Ovary (tissue), 9 donors: Measurements from ENCODE around the gene KCTD20. TPM values are rescaled to one million over a fixed set of nuclear protein-coding genes. Genes with fewer than 3 reads are reported as not detected.

Experiments used
- DNase-seq, 5 donors: peaks; one replicate each; pipeline ENCODE4 v3.0.0-alpha.2; 2019 to 2020
- H3K27ac ChIP-seq, 2 donors: fragments of 200-600 bp; one replicate each; pipeline versions ENCODE4 v1.5.1 to v1.8.0; 2019 to 2022
- H3K27me3 ChIP-seq: fragments of 200-600 bp; one replicate; pipeline ENCODE4 v1.8.0; 2022
- H3K36me3 ChIP-seq: fragments of 200-600 bp; sonication (generic); one replicate; pipeline ENCODE4 v1.5.1; 2019
- H3K4me1 ChIP-seq: one replicate; pipeline ENCODE4 v1.8.1; 2013; ENCODE audit warnings: mild to moderate bottlenecking, moderate library complexity; ENCODE audit not compliant: insufficient read depth
- H3K4me3 ChIP-seq: fragments of 200-600 bp; sonication (generic); one replicate; pipeline ENCODE4 v1.5.1; 2017
- H3K9me3 ChIP-seq, 2 donors: fragments of 200-600 bp in 1 of 2; sonication (generic) in 1 of 2; one replicate each; pipeline versions ENCODE4 v1.5.1 to v1.8.1; 2013 to 2019; ENCODE audit warnings: mild to moderate bottlenecking in 1 of 2, moderate library complexity in 1 of 2
- EP300 ChIP-seq: sonication (generic); formaldehyde crosslinking; IDR thresholded peaks from one replicate; pipeline ENCODE4 v1.6.1; 2017; ENCODE audit warnings: antibody characterized with exemption
- POLR2A ChIP-seq: fragments of 450-650 bp; IDR thresholded peaks from one replicate; pipeline ENCODE4 v1.6.1; 2017; ENCODE audit warnings: antibody characterized with exemption, mild to moderate bottlenecking, moderate library complexity
- WGBS, 3 donors: extraction: QIAGEN DNeasy Blood & Tissue Kit in 1 of 3; methylation state at CpG; one replicate each; pipeline versions ENCODE4 v1.1.5 to v1.1.7; 2013 to 2017; 5-methylcytosine and 5-hydroxymethylcytosine counted together
- intact Hi-C, 4 donors: fragments of 100-400 bp; cut with DNase I; formaldehyde crosslinking; loops; one replicate each; pipeline versions ENCODE4 v1.11.0 to v1.15.1; 2022 to 2023
- polyA plus RNA-seq, 2 donors: library from polyadenylated mRNA; stranded (reverse); fragments of 200-250 nt in 1 of 2; fragments of 350-450 nt in 1 of 2; fragmentation: Illumina TruSeq in 1 of 2; extraction: RNeasy Lipid Tissue Mini Kit (QIAGEN cat#74804) in 1 of 2; gene quantifications; one replicate each; pipeline ENCODE4 v1.2.3, GENCODE V29; 2013 to 2014
- total RNA-seq, 7 donors: library from RNA; depleted of rRNA in 2 of 7; stranded (reverse); fragments of >200 nt in 2 of 7; fragmentation: NEBNext Ultra II Directional in 3 of 7; extraction: Animal tissue kit (Norgen Biotek cat#: 25700) in 3 of 7; gene quantifications; one replicate each; pipeline versions ENCODE4 v1.1.0 to v1.2.4, GENCODE V29; 2016 to 2023
- TF ChIP-seq, protein P1 (sequence below), 3 donors: fragments of 450-650 bp in 2 of 3; fragments of 200-600 bp in 1 of 3; IDR thresholded peaks; one replicate each; pipeline versions ENCODE4 v1.5.1 to v1.8.0; 2016 to 2022; ENCODE audit warnings: antibody characterized with exemption in 3 of 3, mild to moderate bottlenecking in 1 of 3
- donor health status: DM: no; HTN: no; CAD: no; lungs with moderate emphysema.
- donor health status: DM: no; HTN: no; CAD: no.
- donor health status: Bipolar disorder and iron deficiency.
- donor health status: DM: yes; HTN: yes; CAD: no.
- donor health status: DM: no; HTN: no; CAD: no.
- donor health status: DM: yes; HTN: yes; CAD: no.

Gene KCTD20
- total and polyA plus RNA-seq, 9 donors: 21.7 to 73.7 (median 46.2) TPM

DNA sequence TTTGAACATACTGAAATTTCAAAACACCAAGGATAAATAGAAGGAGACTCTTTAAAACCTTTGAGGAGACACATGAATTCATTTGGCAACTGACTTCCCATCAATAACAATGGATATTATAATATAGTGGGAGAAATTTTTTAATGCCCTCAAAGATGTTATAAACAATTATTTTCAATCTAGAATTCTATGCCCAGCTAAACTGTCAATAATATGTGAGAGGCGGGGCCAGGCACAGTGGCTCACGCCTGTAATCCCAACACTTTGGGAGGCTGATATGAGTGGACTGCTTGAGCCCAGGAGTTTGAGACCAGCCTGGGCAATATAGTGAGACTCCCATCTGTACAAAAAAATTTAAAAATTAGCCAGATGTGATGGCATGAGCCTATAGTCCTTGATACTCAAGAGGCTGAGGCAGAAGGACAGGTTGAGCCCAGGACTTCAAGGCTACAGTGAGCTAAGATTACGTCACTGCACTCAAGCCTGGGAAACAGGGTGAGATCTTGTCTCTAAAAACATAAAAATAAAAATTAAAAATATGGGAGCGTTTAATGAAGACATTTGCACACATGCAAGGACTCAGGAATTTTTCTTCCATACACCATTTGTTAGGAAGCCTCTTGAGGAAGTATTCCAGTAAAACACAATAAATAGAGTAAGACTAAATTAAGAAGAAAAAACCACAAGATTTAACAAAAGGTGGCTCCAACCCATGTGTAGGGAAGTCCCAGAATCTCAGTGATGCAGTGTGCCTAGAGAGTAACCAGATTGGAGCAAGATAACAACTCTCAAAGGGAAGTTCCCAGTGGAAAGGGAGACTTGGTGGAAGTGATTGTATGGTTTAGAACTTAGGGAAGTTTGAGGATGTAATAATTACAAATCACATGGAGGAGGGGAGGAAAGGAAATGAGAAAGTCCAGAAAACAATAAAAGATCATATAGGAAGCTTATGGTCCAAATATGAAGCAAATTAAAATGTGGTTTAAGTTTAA lies 29.0 kb upstream of the KCTD20 start:
- H3K36me3 ChIP-seq: no peaks in the 10 kb centered on the region
- H3K9me3 ChIP-seq: no peaks in the 10 kb centered on the region
- intact Hi-C loops: no loop called here
- TF ChIP-seq, protein P1, sequence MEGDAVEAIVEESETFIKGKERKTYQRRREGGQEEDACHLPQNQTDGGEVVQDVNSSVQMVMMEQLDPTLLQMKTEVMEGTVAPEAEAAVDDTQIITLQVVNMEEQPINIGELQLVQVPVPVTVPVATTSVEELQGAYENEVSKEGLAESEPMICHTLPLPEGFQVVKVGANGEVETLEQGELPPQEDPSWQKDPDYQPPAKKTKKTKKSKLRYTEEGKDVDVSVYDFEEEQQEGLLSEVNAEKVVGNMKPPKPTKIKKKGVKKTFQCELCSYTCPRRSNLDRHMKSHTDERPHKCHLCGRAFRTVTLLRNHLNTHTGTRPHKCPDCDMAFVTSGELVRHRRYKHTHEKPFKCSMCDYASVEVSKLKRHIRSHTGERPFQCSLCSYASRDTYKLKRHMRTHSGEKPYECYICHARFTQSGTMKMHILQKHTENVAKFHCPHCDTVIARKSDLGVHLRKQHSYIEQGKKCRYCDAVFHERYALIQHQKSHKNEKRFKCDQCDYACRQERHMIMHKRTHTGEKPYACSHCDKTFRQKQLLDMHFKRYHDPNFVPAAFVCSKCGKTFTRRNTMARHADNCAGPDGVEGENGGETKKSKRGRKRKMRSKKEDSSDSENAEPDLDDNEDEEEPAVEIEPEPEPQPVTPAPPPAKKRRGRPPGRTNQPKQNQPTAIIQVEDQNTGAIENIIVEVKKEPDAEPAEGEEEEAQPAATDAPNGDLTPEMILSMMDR (IDR thresholded peaks at IDR 0.05): no peak
- TF ChIP-seq POLR2A: no peak
- no peak for TF ChIP-seq EP300
- H3K27me3 ChIP-seq: no peaks in the 10 kb centered on the region
- no peak overlapping the region for H3K4me3 ChIP-seq
- WGBS, 3 donors: 80 to 92% (median 91%) methylated on average over 4 of the region's 4 CpGs
- no peak for DNase-seq
- no peak overlapping the region for H3K27ac ChIP-seq
- H3K4me1 ChIP-seq: no peaks in the 10 kb centered on the region

DNA sequence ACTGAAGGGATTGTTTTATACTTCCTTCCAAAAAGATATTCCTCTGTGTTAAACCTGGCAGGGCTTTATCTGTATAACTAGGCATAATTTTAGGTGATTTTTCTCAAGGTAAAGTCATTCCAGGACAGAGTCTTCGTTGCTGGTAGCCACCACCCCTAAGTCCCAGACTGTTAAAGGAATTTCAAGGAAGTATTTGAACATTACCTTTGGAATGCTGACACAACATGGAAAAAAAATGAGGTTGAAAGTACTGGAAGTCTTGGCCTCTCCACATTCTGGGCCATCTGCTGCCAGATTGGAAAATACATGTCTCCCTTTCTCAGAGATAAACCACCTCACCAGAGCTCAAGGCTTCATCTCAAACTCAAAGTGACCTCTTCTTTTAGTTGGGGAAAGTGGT lies 28.3 kb upstream of the KCTD20 start:
- DNase-seq: no peak
- Histone ChIP-seq H3K36me3 (no peaks in the 10 kb centered on the region), H3K4me3 (no peak overlapping the region), H3K27me3 (no peaks in the 10 kb centered on the region), H3K27ac (no peak overlapping the region), H3K9me3 (no peaks in the 10 kb centered on the region), H3K4me1 (no peaks in the 10 kb centered on the region)
- 13 to 24% (median 22%) methylated on average over 1 of the region's 1 CpG for WGBS, 3 donors
- intact Hi-C loops: no loop called here
- TF ChIP-seq EP300: no peak
- TF ChIP-seq POLR2A: no peak
- TF ChIP-seq, protein P1 (IDR thresholded peaks at IDR 0.05): no peak

DNA sequence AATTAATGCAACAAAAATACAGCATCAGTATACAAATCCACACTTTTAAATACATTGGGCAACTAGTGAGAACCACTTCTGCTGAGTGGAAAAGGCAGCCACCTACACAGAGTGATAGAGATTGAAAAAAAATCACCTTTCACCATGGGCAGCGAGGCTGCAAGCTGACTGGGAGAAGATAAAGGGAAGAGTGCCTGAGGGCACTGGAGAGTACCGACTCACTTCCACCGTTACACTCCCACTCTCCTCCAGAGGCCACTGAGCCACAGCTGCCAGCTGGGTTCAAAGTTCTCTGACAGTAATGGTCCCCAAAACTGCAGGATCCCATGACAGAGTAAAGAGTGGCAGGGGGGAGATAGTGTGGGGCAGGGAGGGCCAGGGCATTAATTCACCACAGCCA lies 24.2 kb upstream of the KCTD20 start:
- H3K9me3 ChIP-seq: no peaks in the 10 kb centered on the region
- no peaks in the 10 kb centered on the region for H3K4me1 ChIP-seq
- no peak overlapping the region for H3K27ac ChIP-seq
- no peaks in the 10 kb centered on the region for H3K36me3 ChIP-seq
- TF ChIP-seq EP300 (no peak), POLR2A (no peak)
- TF ChIP-seq, protein P1 (IDR thresholded peaks at IDR 0.05): no peak
- intact Hi-C loops: no loop called here
- WGBS, 3 donors: 79 to 81% (median 81%) methylated on average over 3 of the region's 3 CpGs
- H3K4me3 ChIP-seq: no peak overlapping the region
- H3K27me3 ChIP-seq: no peaks in the 10 kb centered on the region
- no peak for DNase-seq

DNA sequence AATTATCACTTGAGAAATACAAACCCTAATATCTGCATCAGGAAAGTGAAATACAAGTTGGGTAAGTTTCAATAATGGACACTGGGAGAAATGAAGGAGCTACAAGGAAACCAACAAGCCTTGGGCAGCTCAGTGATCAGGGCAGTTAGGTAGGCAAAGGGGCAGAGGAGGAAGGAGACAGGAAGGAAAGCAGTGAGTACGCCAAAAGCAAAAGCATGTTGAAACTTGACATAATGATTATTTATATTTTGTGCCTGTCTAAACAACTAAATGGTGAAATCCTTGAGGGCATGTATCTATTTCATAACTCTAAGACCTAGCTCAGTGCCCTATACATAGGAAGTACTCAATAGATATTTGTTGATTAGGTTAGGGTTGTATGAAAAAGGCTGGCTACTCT lies 23.5 kb upstream of the KCTD20 start:
- WGBS, 3 donors: 78 to 89% (median 78%) methylated on average over 1 of the region's 1 CpG
- H3K27me3 ChIP-seq: no peaks in the 10 kb centered on the region
- no peaks in the 10 kb centered on the region for H3K36me3 ChIP-seq
- DNase-seq: no peak
- H3K27ac ChIP-seq: no peak overlapping the region
- intact Hi-C loops: no loop called here
- TF ChIP-seq, protein P1 (IDR thresholded peaks at IDR 0.05): no peak
- TF ChIP-seq EP300 (no peak), POLR2A (no peak)
- no peaks in the 10 kb centered on the region for H3K4me1 ChIP-seq
- H3K4me3 ChIP-seq: no peak overlapping the region
- H3K9me3 ChIP-seq: no peaks in the 10 kb centered on the region
